LNCAP (cell line): Measurements from ENCODE around the gene PROK1.

ENCODE experiments used
- CTCF ChIP-seq: fragments of 450-650 bp; IDR thresholded peaks from 2 replicates; pipeline ENCODE4 v1.5.1; 2017; ENCODE audit warnings: mild to moderate bottlenecking

The PROK1 gene

GRCh38 chr1:110450929-110451328 lies at the start of gene PROK1:
Gene PROK1, plus strand, starts transcription at chr1:110451149. Its CDS starts 68 bp downstream, at chr1:110451217.
- no peak for TF ChIP-seq CTCF

- TF ChIP-seq CTCF: no peak
Measured at GRCh38 chr1:110403805-110404204, 47.1 kb upstream of the PROK1 start.

GRCh38 chr1:110404401-110404800 lies 46.5 kb upstream of the PROK1 start:
- no peak for TF ChIP-seq CTCF

- no peak for TF ChIP-seq CTCF
Measured at GRCh38 chr1:110407260-110408210, 43.4 kb upstream of the PROK1 start, which contains the start of gene LAMTOR5. Gene LAMTOR5, minus strand, starts transcription at chr1:110407694. Its CDS starts 74 bp downstream, at chr1:110407620.

- TF ChIP-seq CTCF: no peak
Measured at GRCh38 chr1:110408488-110408887, 42.5 kb upstream of the PROK1 start.

- no peak for TF ChIP-seq CTCF
Measured at GRCh38 chr1:110409316-110409715, 41.6 kb upstream of the PROK1 start.

GRCh38 chr1:110411173-110411735 lies 39.7 kb upstream of the PROK1 start:
- TF ChIP-seq CTCF: no peak
